Vagina (tissue), 2 donors: ENCODE data around the gene SIDT2. TPM values are rescaled to one million over a fixed set of nuclear protein-coding genes. Genes with fewer than 3 reads are reported as not detected.

ENCODE experiments used
- DNase-seq, 2 donors: peaks; one replicate each; pipeline ENCODE4 v3.0.0-alpha.2; 2017; ENCODE audit errors: extremely low spot score in 2 of 2
- H3K27ac ChIP-seq: fragments of 200-600 bp; sonication (generic); one replicate; pipeline ENCODE4 v1.5.1; 2019
- H3K27me3 ChIP-seq: fragments of 200-600 bp; sonication (generic); one replicate; pipeline ENCODE4 v1.5.1; 2019
- H3K36me3 ChIP-seq, 2 donors: fragments of 200-600 bp; sonication (generic); one replicate each; pipeline ENCODE4 v1.5.1; 2017 to 2019
- H3K4me1 ChIP-seq: fragments of 200-600 bp; sonication (generic); one replicate; pipeline ENCODE4 v1.5.1; 2019
- H3K4me3 ChIP-seq, 2 donors: fragments of 200-600 bp; sonication (generic); 1 replicate in 1 of 2; 2 replicates in 1 of 2; pipeline ENCODE4 v1.5.1; 2016 to 2019
- H3K9me3 ChIP-seq: fragments of 200-600 bp; sonication (generic); one replicate; pipeline ENCODE4 v1.5.1; 2019
- POLR2A ChIP-seq, 2 donors: fragments of 450-650 bp; IDR thresholded peaks; one replicate each; pipeline ENCODE4 v1.6.1; 2017; ENCODE audit warnings: antibody characterized with exemption in 2 of 2, mild to moderate bottlenecking in 2 of 2, moderate library complexity in 2 of 2
- POLR2AphosphoS5 ChIP-seq, 2 donors: sonication (generic); formaldehyde crosslinking; IDR thresholded peaks; one replicate each; pipeline ENCODE4 v1.9.0; 2017; ENCODE audit warnings: antibody characterized with exemption in 2 of 2, mild to moderate bottlenecking in 2 of 2, low read depth in 1 of 2; ENCODE audit not compliant: insufficient read depth in 1 of 2
- intact Hi-C: fragments of 100-400 bp; cut with DNase I; formaldehyde crosslinking; loops from one replicate; pipeline ENCODE4 v1.15.1; 2023
- total RNA-seq: library from RNA; depleted of rRNA; stranded (reverse); fragments of >200 nt; gene quantifications from one replicate; pipeline ENCODE4 v1.2.3, GENCODE V29; 2016
- TF ChIP-seq, protein P1 (sequence below), 3 experiments: fragments of 450-650 bp in 2 of 3; fragments of 200-600 bp in 1 of 3; sonication (generic) in 1 of 3; IDR thresholded peaks; one replicate each; pipeline ENCODE4 v1.5.1; 2017 to 2019; ENCODE audit warnings: antibody characterized with exemption in 3 of 3, mild to moderate bottlenecking in 2 of 3, moderate library complexity in 2 of 3

Gene SIDT2
- total RNA-seq, 1 donor from 2014 or later, result 24.8 TPM

DNA sequence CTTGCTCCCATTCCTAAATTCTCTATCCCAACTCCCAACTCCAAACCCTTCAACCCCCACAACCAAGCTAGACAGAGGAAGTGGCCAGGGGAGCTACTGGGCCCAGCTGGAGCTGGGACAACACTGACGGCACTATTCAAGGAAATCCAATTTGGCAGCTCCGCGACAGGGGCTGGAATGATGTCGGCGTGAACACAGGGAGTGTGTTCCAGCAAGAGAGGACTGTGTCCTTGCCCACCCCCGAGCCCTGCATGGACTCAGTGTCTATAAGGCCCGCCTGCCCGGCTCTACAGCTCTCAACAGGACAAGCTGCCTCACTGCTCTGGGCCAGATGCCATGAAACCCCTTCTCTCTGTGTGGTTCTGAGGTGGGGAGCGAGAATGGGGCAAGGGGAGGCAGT, 42.0 kb downstream of the SIDT2 start:
- no peaks in the 10 kb centered on the region for H3K27me3 ChIP-seq
- intact Hi-C loops, result loop anchor here (10.0 kb wide), 2 partner anchors 46 to 116 kb away; partner anchors contain the start of gene SIDT2
- H3K27ac ChIP-seq, result peak overlapping the region; percentile 81
- H3K36me3 ChIP-seq, result peaks cover 0 to 36% of the 10 kb centered on the region in 2 donors
- peak in 1 of 2 donors; percentile 33 for TF ChIP-seq POLR2AphosphoS5 (IDR thresholded peaks at IDR 0.05; ENCODE audit: insufficient read depth in 1 of 2, low read depth in 1 of 2)
- TF ChIP-seq POLR2A (IDR thresholded peaks at IDR 0.05), result no peak
- TF ChIP-seq, protein P1, sequence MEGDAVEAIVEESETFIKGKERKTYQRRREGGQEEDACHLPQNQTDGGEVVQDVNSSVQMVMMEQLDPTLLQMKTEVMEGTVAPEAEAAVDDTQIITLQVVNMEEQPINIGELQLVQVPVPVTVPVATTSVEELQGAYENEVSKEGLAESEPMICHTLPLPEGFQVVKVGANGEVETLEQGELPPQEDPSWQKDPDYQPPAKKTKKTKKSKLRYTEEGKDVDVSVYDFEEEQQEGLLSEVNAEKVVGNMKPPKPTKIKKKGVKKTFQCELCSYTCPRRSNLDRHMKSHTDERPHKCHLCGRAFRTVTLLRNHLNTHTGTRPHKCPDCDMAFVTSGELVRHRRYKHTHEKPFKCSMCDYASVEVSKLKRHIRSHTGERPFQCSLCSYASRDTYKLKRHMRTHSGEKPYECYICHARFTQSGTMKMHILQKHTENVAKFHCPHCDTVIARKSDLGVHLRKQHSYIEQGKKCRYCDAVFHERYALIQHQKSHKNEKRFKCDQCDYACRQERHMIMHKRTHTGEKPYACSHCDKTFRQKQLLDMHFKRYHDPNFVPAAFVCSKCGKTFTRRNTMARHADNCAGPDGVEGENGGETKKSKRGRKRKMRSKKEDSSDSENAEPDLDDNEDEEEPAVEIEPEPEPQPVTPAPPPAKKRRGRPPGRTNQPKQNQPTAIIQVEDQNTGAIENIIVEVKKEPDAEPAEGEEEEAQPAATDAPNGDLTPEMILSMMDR (IDR thresholded peaks at IDR 0.05), result no peak
- DNase-seq, result no peak
- peaks cover 51% of the 10 kb centered on the region for H3K4me1 ChIP-seq
- no peaks in the 10 kb centered on the region for H3K9me3 ChIP-seq
- peak overlapping the region in 1 of 2 donors; percentile 3 for H3K4me3 ChIP-seq

DNA sequence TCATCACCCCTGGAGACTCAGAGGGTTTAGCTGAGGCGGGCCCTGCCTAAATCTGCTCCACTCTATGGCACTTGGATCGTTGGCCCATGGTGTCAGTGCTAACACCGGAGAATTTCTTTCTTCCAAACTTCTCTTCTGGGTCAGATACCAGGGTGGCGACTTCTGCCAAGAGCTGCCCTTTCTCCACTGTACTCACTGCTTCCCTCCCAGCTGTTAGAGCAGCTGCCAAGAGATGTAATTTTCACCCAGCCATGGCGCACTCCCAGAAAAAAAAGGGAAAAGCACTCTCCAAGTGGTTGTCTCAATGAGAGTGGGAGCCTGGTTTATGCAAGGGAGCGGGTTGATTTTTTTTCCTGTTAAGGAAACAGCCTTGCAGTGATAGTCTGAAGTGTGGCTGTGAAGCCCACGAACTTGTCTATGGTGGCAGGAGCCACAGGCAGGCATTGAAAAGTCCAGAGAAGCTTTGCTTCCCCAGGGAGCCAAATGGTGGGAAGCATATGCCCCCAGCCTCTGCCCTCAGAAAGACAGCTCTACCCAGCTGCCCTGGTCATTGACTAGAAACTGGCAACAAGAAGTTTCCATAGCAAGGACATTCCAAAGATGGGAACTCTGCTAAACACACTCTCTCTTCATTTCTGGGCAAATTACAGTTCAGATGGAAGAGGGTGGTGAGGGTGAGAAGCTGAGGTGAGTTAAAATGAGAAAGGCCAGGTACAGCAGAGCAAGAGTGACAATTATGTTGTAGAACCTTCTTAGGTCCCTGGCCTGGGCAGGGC, 42.6 kb downstream of the SIDT2 start:
- intact Hi-C loops, result loop anchor here (10.0 kb wide), 2 partner anchors 46 to 116 kb away; partner anchors contain the start of gene SIDT2
- no peak for TF ChIP-seq POLR2AphosphoS5 (IDR thresholded peaks at IDR 0.05; ENCODE audit: insufficient read depth in 1 of 2, low read depth in 1 of 2)
- no peak for TF ChIP-seq POLR2A (IDR thresholded peaks at IDR 0.05)
- TF ChIP-seq, protein P1 (IDR thresholded peaks at IDR 0.05), result no peak
- Histone ChIP-seq H3K36me3 (peaks cover 0 to 36% of the 10 kb centered on the region in 2 donors), H3K4me3 (peak overlapping the region in 1 of 2 donors; percentile 7), H3K27me3 (no peaks in the 10 kb centered on the region), H3K4me1 (peaks cover 51% of the 10 kb centered on the region), H3K27ac (peak overlapping the region; percentile 81), H3K9me3 (no peaks in the 10 kb centered on the region)
- no peak for DNase-seq

DNA sequence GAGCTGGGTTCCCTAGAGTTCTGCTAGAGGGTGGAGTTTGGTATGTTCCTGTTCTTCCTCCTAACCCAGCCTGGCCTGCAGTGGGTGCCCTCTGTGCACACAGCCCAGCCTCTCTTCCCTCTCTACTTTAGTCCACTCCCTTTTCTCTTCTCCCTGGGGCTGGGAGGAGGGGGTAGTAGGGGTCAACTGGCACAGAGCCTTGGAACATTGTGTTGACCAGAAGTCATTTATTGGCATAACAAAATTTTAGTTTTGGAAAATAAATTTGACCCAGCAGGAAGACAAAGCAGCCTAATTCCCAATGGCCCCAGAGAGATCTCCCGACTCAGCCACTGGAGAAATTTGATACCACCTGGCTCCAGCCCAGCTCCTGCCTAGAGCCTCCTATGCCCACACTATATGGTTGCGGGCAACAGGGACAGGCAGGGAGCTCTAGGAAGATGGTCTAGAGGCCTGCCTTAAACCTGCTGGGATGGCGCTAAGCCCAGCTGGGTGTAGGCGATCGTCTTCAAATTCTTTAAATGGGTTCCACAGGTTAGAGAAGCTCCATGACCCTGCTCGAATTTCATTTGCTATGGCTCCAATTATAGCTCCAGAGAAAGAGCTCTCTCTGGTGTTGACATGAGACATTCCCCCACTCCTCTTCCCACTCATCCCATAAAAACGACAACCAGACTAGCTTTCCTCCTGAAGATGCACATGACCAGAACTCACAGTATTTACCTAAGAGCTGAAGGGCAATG, 43.4 kb downstream of the SIDT2 start:
- H3K36me3 ChIP-seq, result peaks cover 0 to 32% of the 10 kb centered on the region in 2 donors
- intact Hi-C loops, result loop anchor here (10.0 kb wide), 2 partner anchors 47 to 117 kb away; partner anchors contain the start of gene SIDT2
- no peaks in the 10 kb centered on the region for H3K9me3 ChIP-seq
- no peak for DNase-seq
- TF ChIP-seq, protein P1 (IDR thresholded peaks at IDR 0.05), result peak in 1 of 3 experiments; percentile 26
- TF ChIP-seq POLR2AphosphoS5 (IDR thresholded peaks at IDR 0.05; ENCODE audit: insufficient read depth in 1 of 2, low read depth in 1 of 2) (peak; percentile 49 to 56), POLR2A (IDR thresholded peaks at IDR 0.05) (no peak)
- H3K27me3 ChIP-seq, result no peaks in the 10 kb centered on the region
- H3K4me3 ChIP-seq, result peak overlapping the region in 1 of 2 donors; percentile 7
- H3K4me1 ChIP-seq, result peaks cover 51% of the 10 kb centered on the region
- H3K27ac ChIP-seq, result peak overlapping the region; percentile 81

DNA sequence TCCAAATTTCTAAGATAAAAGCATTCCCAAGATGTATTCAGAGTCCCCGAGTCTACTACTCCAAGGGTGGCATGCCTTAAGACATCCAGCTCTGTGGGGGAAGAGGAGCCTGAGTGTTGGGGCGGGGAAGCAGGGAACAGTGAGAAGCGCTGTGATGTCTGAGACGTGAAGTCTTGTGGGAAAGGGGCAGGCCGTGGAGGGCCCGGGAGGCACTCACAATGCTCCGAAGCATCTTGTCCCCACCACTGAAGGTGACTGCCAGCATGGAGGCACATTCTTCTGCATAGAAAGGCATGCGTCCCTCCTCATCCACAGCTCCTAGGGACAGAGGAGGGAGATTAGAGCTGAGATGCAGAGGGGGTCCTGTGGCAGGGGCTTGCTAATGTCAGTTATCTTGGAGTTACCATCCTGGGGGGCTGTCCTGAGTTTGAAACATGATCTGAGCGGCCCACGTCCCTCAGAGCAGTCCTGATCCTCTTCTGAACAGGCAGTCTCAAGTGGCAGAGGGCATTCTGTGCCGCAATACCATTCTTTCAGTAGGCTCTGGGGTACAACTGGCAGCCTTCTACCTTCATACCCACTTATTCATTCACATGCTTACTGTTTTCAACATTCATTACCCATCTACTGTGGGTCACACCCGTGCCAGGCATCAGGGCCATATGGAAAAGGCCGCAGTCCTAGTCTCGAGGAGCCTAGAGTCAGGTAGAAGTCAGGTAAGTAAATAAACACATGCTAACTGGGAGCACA, 44.6 kb downstream of the SIDT2 start:
- intact Hi-C loops, result loop anchor here (10.0 kb wide), 2 partner anchors 48 to 118 kb away; partner anchors contain the start of gene SIDT2

More for the DNA sequence above, 44.6 kb downstream of the SIDT2 start:
- H3K4me1 ChIP-seq, result peaks cover 51% of the 10 kb centered on the region
- no peak for DNase-seq
- no peaks in the 10 kb centered on the region for H3K9me3 ChIP-seq
- no peak overlapping the region for H3K4me3 ChIP-seq
- H3K27me3 ChIP-seq, result no peaks in the 10 kb centered on the region
- peaks cover 0 to 32% of the 10 kb centered on the region in 2 donors for H3K36me3 ChIP-seq
- H3K27ac ChIP-seq, result peak overlapping the region; percentile 81
- no peak for TF ChIP-seq POLR2AphosphoS5 (IDR thresholded peaks at IDR 0.05; ENCODE audit: insufficient read depth in 1 of 2, low read depth in 1 of 2)
- no peak for TF ChIP-seq POLR2A (IDR thresholded peaks at IDR 0.05)
- TF ChIP-seq, protein P1 (IDR thresholded peaks at IDR 0.05), result no peak
